ENCODE measurements around the gene C14orf93.
A peak's percentile ranks its signal among the peaks of the same experiment; 100 is the strongest.

C14orf93 gene

GRCh38 chr14:23052671-23053070 is 42.7 kb upstream of the C14orf93 start:
- H3K4me3 Mint-ChIP-seq: peak overlapping the region; percentile 11

GRCh38 chr14:23052182-23052623 is 42.3 kb upstream of the C14orf93 start:
- Mint-ChIP-seq H3K9me3 (peaks cover 3% of the 10 kb centered on the region), H3K36me3 (ENCODE audit: low read depth) (peaks cover 52% of the 10 kb centered on the region), H3K4me1 (peaks cover 58% of the 10 kb centered on the region), H3K4me3 (peak overlapping the region; percentile 11), H3K27me3 (ENCODE audit: low read depth, poor library complexity) (peaks cover 3% of the 10 kb centered on the region), H3K27ac (peak overlapping the region; percentile 95)
- DNase-seq: peak; percentile 35
- peak; percentile 10 for TF ChIP-seq CTCF (IDR thresholded peaks at IDR 0.05)

More at GRCh38 chr14:23052671-23053070, 42.7 kb upstream of the C14orf93 start:
- Mint-ChIP-seq H3K27ac (peak overlapping the region; percentile 95), H3K9me3 (no peaks in the 10 kb centered on the region), H3K4me1 (peaks cover 53% of the 10 kb centered on the region), H3K36me3 (ENCODE audit: low read depth) (peaks cover 48% of the 10 kb centered on the region), H3K27me3 (ENCODE audit: low read depth, poor library complexity) (no peaks in the 10 kb centered on the region)
- no peak for TF ChIP-seq CTCF (IDR thresholded peaks at IDR 0.05)
- DNase-seq: no peak

- Mint-ChIP-seq H3K9me3 (peaks cover 3% of the 10 kb centered on the region), H3K4me1 (peaks cover 64% of the 10 kb centered on the region), H3K36me3 (ENCODE audit: low read depth) (peaks cover 55% of the 10 kb centered on the region), H3K27me3 (ENCODE audit: low read depth, poor library complexity) (peaks cover 3% of the 10 kb centered on the region), H3K4me3 (no peak overlapping the region), H3K27ac (no peak overlapping the region)
- DNase-seq: no peak
- no peak for TF ChIP-seq CTCF (IDR thresholded peaks at IDR 0.05)
Measured at GRCh38 chr14:23051141-23052057, 41.5 kb upstream of the C14orf93 start.

- peaks cover 3% of the 10 kb centered on the region for H3K27me3 Mint-ChIP-seq (ENCODE audit: low read depth, poor library complexity)
- peaks cover 47% of the 10 kb centered on the region for H3K36me3 Mint-ChIP-seq (ENCODE audit: low read depth)
- H3K4me3 Mint-ChIP-seq: no peak overlapping the region
- H3K27ac Mint-ChIP-seq: no peak overlapping the region
- DNase-seq: no peak
- peaks cover 61% of the 10 kb centered on the region for H3K4me1 Mint-ChIP-seq
- no peak for TF ChIP-seq CTCF (IDR thresholded peaks at IDR 0.05)
- peaks cover 3% of the 10 kb centered on the region for H3K9me3 Mint-ChIP-seq
Measured at GRCh38 chr14:23049011-23049410, 39.1 kb upstream of the C14orf93 start.

- Mint-ChIP-seq H3K4me3 (no peak overlapping the region), H3K27me3 (ENCODE audit: low read depth, poor library complexity) (peaks cover 3% of the 10 kb centered on the region), H3K27ac (peak overlapping the region; percentile 85), H3K9me3 (peaks cover 3% of the 10 kb centered on the region), H3K4me1 (peaks cover 61% of the 10 kb centered on the region), H3K36me3 (ENCODE audit: low read depth) (peaks cover 39% of the 10 kb centered on the region)
- no peak for TF ChIP-seq CTCF (IDR thresholded peaks at IDR 0.05)
- no peak for DNase-seq
Measured at GRCh38 chr14:23047751-23048693, 38.1 kb upstream of the C14orf93 start.

Data from nephron progenitor cell (in vitro differentiated cells).